ENCODE measurements around the gene RIBC1. TPM values are rescaled to one million over a fixed set of nuclear protein-coding genes. Genes with fewer than 3 reads are reported as not detected.

Gene RIBC1
- total RNA-seq, 1 experiment from 2014 or later: 0.61 TPM

DNA sequence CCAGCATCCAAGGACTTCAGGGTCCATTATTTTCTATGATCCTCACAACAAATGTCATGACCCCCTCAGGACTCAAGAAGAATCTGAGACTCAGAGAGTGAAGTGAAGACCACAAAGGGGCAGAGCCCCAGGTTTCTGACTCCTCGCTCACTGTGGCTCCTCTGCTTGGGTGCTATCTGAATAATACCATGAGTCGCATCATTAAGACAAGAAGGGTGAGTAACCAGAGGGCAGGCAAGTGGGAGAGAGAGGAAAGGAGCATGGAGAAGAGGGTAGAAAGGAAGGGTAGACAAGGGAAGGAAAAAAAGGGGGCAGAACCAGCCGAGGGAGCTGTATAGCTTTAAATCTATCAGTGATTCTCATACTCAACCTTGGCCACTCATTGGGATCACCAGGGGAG lies 27.0 kb downstream of the RIBC1 start:
- Histone ChIP-seq H3K9me3 (ENCODE audit: control insufficient read depth in 1 of 2, insufficient read depth in 1 of 2, low read depth in 1 of 2, low read length in 2 of 2) (no peaks in the 10 kb centered on the region), H2AFZ (ENCODE audit: low read depth, low read length, poor library complexity, severe bottlenecking) (no peak overlapping the region), H3K4me1 (ENCODE audit: control insufficient read depth in 1 of 2, insufficient read depth in 2 of 2, low read length in 2 of 2) (no peaks in the 10 kb centered on the region), H3K36me3 (ENCODE audit: control insufficient read depth in 1 of 2, insufficient read depth in 2 of 2, low read length in 2 of 2) (no peaks in the 10 kb centered on the region), H3K79me2 (ENCODE audit: insufficient read depth, low read length) (no peaks in the 10 kb centered on the region), H3K4me2 (ENCODE audit: low read length) (no peak overlapping the region), H3K27ac (ENCODE audit: low read depth, low read length) (no peak overlapping the region), H3K4me3 (replicated peaks in 1 of 2; ENCODE audit: low read depth in 1 of 2, low read length in 2 of 2) (no peak overlapping the region), H3K9ac (ENCODE audit: low read length) (no peak overlapping the region), H3K9me2 (ENCODE audit: insufficient read depth) (no peaks in the 10 kb centered on the region), H4K20me1 (ENCODE audit: insufficient read depth) (no peaks in the 10 kb centered on the region), H3K27me3 (ENCODE audit: insufficient read depth, low read length) (no peaks in the 10 kb centered on the region)
- ChIA-PET CTCF (no interaction called here), RAD21 (ENCODE audit: low non-redundant PET in 1 of 2, low total read pairs in 2 of 2, uncharacterized antibody in 2 of 2, unreplicated experiment in 2 of 2) (no interaction called here), POLR2A (no interaction called here)
- intact Hi-C loops (cut with micrococcal nuclease): no loop called here
- TF ChIP-seq POLR2A (IDR thresholded peaks at IDR 0.05; ENCODE audit: borderline replicate concordance, extremely low read depth, insufficient read depth, insufficient read length) (no peak), CEBPB (IDR thresholded peaks at IDR 0.05; ENCODE audit: low read depth) (no peak), YY1 (IDR thresholded peaks at IDR 0.05; ENCODE audit: extremely low read depth, insufficient replicate concordance, low read depth, low read length) (no peak), RAD21 (IDR thresholded peaks at IDR 0.05; ENCODE audit: low read depth) (no peak), EGR1 (IDR thresholded peaks at IDR 0.05; ENCODE audit: low read depth) (no peak), SP1 (IDR thresholded peaks at IDR 0.05; ENCODE audit: low read depth) (no peak), ELF1 (IDR thresholded peaks at IDR 0.05; ENCODE audit: borderline replicate concordance, low read depth) (no peak), POLR2AphosphoS5 (IDR thresholded peaks at IDR 0.05; ENCODE audit: low read depth, low read length) (no peak), SIN3A (IDR thresholded peaks at IDR 0.05; ENCODE audit: low read depth) (no peak)
- TF ChIP-seq, protein P1, sequence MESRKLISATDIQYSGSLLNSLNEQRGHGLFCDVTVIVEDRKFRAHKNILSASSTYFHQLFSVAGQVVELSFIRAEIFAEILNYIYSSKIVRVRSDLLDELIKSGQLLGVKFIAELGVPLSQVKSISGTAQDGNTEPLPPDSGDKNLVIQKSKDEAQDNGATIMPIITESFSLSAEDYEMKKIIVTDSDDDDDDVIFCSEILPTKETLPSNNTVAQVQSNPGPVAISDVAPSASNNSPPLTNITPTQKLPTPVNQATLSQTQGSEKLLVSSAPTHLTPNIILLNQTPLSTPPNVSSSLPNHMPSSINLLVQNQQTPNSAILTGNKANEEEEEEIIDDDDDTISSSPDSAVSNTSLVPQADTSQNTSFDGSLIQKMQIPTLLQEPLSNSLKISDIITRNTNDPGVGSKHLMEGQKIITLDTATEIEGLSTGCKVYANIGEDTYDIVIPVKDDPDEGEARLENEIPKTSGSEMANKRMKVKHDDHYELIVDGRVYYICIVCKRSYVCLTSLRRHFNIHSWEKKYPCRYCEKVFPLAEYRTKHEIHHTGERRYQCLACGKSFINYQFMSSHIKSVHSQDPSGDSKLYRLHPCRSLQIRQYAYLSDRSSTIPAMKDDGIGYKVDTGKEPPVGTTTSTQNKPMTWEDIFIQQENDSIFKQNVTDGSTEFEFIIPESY (IDR thresholded peaks at IDR 0.05; ENCODE audit: extremely low read depth, insufficient replicate concordance, low read length): no peak
- TF ChIP-seq, protein P2, sequence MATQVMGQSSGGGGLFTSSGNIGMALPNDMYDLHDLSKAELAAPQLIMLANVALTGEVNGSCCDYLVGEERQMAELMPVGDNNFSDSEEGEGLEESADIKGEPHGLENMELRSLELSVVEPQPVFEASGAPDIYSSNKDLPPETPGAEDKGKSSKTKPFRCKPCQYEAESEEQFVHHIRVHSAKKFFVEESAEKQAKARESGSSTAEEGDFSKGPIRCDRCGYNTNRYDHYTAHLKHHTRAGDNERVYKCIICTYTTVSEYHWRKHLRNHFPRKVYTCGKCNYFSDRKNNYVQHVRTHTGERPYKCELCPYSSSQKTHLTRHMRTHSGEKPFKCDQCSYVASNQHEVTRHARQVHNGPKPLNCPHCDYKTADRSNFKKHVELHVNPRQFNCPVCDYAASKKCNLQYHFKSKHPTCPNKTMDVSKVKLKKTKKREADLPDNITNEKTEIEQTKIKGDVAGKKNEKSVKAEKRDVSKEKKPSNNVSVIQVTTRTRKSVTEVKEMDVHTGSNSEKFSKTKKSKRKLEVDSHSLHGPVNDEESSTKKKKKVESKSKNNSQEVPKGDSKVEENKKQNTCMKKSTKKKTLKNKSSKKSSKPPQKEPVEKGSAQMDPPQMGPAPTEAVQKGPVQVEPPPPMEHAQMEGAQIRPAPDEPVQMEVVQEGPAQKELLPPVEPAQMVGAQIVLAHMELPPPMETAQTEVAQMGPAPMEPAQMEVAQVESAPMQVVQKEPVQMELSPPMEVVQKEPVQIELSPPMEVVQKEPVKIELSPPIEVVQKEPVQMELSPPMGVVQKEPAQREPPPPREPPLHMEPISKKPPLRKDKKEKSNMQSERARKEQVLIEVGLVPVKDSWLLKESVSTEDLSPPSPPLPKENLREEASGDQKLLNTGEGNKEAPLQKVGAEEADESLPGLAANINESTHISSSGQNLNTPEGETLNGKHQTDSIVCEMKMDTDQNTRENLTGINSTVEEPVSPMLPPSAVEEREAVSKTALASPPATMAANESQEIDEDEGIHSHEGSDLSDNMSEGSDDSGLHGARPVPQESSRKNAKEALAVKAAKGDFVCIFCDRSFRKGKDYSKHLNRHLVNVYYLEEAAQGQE (IDR thresholded peaks at IDR 0.05; ENCODE audit: low read depth): no peak
- no peak for DNase-seq (ENCODE audit: low read depth, low spot score)
- no peak for ATAC-seq
- BruUV-seq (replicated peaks): no TSS peak
